PFSK-1 (cell line): ENCODE measurements around the gene SIPA1L3.

Source experiments
- FOXP2 ChIP-seq: optimal IDR thresholded peaks from 2 replicates; pipeline ENCODE3; 2011; ENCODE audit warnings: borderline replicate concordance, control low read depth, inconsistent platforms; ENCODE audit not compliant: insufficient read depth; ENCODE audit errors: extremely low read length, extremely low read depth
- POLR2AphosphoS5 ChIP-seq: IDR thresholded peaks from 2 replicates; pipeline ENCODE4 v1.6.1; 2012; ENCODE audit warnings: low read depth, mild to moderate bottlenecking, control low read depth, low read length, moderate library complexity
- REST ChIP-seq, 2 experiments: IDR thresholded peaks; 2 replicates each; pipeline versions ENCODE4 v1.6.1 to v1.8.0; 2011 to 2012; ENCODE audit warnings: low read depth in 2 of 2, low read length in 2 of 2, control low read depth in 1 of 2, inconsistent platforms in 1 of 2, mild to moderate bottlenecking in 1 of 2, moderate library complexity in 1 of 2; ENCODE audit not compliant: insufficient read depth in 1 of 2
- SIN3A ChIP-seq: IDR thresholded peaks from 2 replicates; pipeline ENCODE4 v1.6.1; 2012; ENCODE audit warnings: mild to moderate bottlenecking, low read length, moderate library complexity, borderline replicate concordance; ENCODE audit not compliant: insufficient read depth
- TAF1 ChIP-seq: IDR thresholded peaks from 2 replicates; pipeline ENCODE4 v1.6.1; 2012; ENCODE audit warnings: low read length, control low read depth, borderline replicate concordance; ENCODE audit not compliant: insufficient read depth

The SIPA1L3 gene

DNA sequence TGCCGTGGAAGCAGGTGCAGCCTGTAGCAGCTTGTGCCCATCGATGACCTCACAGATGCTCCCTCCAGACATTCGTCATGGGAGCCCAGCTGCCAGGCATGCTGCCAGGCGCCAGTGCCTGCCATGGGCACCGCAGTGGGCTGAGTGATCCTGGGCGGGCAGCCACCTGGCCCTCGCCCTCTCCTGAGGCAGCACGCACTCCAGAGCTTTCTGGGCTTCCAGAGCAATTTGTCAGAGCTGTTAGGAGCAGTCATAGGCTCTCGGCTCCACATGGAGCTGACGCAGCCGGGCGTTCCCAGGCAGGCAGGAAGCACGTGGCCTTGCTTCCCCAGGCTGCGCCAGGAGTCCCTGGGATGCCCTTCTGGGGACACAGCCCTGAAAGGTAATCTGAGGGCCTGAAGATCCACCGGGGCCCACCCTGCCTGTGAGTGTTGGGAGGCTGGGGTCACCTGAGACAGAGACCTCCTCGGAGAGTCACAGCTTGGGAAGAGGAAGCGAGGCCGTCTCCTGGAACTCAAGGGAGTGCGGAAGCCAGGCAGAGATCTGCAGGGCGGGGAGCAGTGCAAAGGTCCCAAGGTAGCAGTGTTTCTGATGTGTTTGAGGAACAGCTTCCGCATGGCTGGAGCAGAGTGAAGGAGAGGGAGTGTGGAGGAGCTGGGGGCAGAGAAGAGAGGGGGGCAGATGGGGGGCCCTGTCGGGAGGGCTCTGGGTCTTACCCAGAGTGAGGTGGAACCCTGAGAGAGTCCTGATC is 266.5 kb downstream of the SIPA1L3 start:
- TF ChIP-seq REST (IDR thresholded peaks at IDR 0.05; ENCODE audit: insufficient read depth in 1 of 2, low read depth in 2 of 2, low read length in 2 of 2) (no peak), SIN3A (no peak), FOXP2 (no peak), TAF1 (no peak), POLR2AphosphoS5 (no peak)

DNA sequence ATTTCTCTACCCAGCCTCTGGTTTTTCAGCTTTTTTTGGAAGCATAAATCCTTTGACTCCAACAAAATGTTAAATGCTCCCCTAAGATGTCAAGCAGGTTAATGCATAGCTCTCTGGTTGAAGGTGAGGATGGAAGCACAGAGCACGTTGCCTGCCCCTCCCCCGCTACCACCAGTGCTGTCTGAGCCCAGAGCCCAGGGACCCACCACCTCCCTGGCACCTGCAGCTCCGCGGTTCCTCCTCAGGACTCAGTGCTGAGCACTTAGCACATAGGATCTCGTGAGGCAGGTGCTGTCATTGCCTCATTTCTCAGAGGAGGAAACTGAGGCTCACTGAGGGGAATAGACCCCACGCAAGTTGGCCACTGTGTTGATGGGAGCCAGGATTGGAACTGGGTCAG is 268.4 kb downstream of the SIPA1L3 start:
- TF ChIP-seq FOXP2 (no peak), SIN3A (no peak), TAF1 (no peak), POLR2AphosphoS5 (no peak), REST (IDR thresholded peaks at IDR 0.05; ENCODE audit: insufficient read depth in 1 of 2, low read depth in 2 of 2, low read length in 2 of 2) (no peak)

- TF ChIP-seq TAF1, result no peak
- TF ChIP-seq REST (IDR thresholded peaks at IDR 0.05; ENCODE audit: insufficient read depth in 1 of 2, low read depth in 2 of 2, low read length in 2 of 2), result no peak
- TF ChIP-seq FOXP2, result no peak
- no peak for TF ChIP-seq SIN3A
- TF ChIP-seq POLR2AphosphoS5, result no peak
These were observed 273.1 kb downstream of the SIPA1L3 start for GRCh38 chr19:38180071-38180470.

- TF ChIP-seq FOXP2 (no peak), REST (IDR thresholded peaks at IDR 0.05; ENCODE audit: insufficient read depth in 1 of 2, low read depth in 2 of 2, low read length in 2 of 2) (no peak), SIN3A (no peak), POLR2AphosphoS5 (no peak), TAF1 (no peak)
These were observed 275.7 kb downstream of the SIPA1L3 start for GRCh38 chr19:38182536-38183210.
